Measurements from ENCODE around the gene ABCC5. TPM values are rescaled to one million over a fixed set of nuclear protein-coding genes. Genes with fewer than 3 reads are reported as not detected.

Gene ABCC5
- 67.5 TPM for total RNA-seq

GRCh38 chr3:184017672-184018423, at the start of gene ABCC5:
Gene ABCC5, minus strand, starts transcription at chr3:184017884. Its CDS starts 3,492 bp downstream, at chr3:184014392.
- Histone ChIP-seq H3K27me3 (no peaks in the 10 kb centered on the region), H3K4me1 (peaks cover 30% of the 10 kb centered on the region), H3K9me3 (no peaks in the 10 kb centered on the region), H3K27ac (peak within 1 kb of the TSS; percentile 85), H3K36me3 (peaks cover 0 to 3% of the 10 kb centered on the region in 2 donors), H3K4me3 (peak within 1 kb of the TSS; percentile 93 to 97)
- DNase-seq (ENCODE audit: extremely low spot score in 2 of 2): peak in 1 of 2 donors; percentile 90
- intact Hi-C loops (cut with DNase I): loop anchor here (10.0 kb wide), 1 partner anchor 123 kb away; no protein-coding TSS in a partner anchor
- TF ChIP-seq POLR2AphosphoS5 (IDR thresholded peaks at IDR 0.05; ENCODE audit: insufficient read depth in 1 of 2, low read depth in 1 of 2): peak; percentile 78 to 89
- TF ChIP-seq POLR2A (IDR thresholded peaks at IDR 0.05): no peak
- peak in 1 of 3 experiments; percentile 31 for TF ChIP-seq CTCF (IDR thresholded peaks at IDR 0.05)

- no peak for TF ChIP-seq POLR2AphosphoS5 (IDR thresholded peaks at IDR 0.05; ENCODE audit: insufficient read depth in 1 of 2, low read depth in 1 of 2)
- no peak for TF ChIP-seq CTCF (IDR thresholded peaks at IDR 0.05)
- TF ChIP-seq POLR2A (IDR thresholded peaks at IDR 0.05): no peak
- no peak overlapping the region for H3K4me3 ChIP-seq
- H3K36me3 ChIP-seq: no peaks in the 10 kb centered on the region
- no peaks in the 10 kb centered on the region for H3K9me3 ChIP-seq
- H3K4me1 ChIP-seq: no peaks in the 10 kb centered on the region
- DNase-seq (ENCODE audit: extremely low spot score in 2 of 2): no peak
- no peak overlapping the region for H3K27ac ChIP-seq
- H3K27me3 ChIP-seq: no peaks in the 10 kb centered on the region
- intact Hi-C loops (cut with DNase I): no loop called here
Observed at GRCh38 chr3:184066211-184066610, 48.5 kb upstream of the ABCC5 start.

- Histone ChIP-seq H3K27ac (no peak overlapping the region), H3K4me1 (no peaks in the 10 kb centered on the region), H3K27me3 (no peaks in the 10 kb centered on the region), H3K36me3 (no peaks in the 10 kb centered on the region), H3K9me3 (no peaks in the 10 kb centered on the region), H3K4me3 (no peak overlapping the region)
- intact Hi-C loops (cut with DNase I): no loop called here
- DNase-seq (ENCODE audit: extremely low spot score in 2 of 2): no peak
- no peak for TF ChIP-seq POLR2AphosphoS5 (IDR thresholded peaks at IDR 0.05; ENCODE audit: insufficient read depth in 1 of 2, low read depth in 1 of 2)
Observed at GRCh38 chr3:184062637-184063036, 45.0 kb upstream of the ABCC5 start.

- Histone ChIP-seq H3K4me3 (no peak overlapping the region), H3K27ac (no peak overlapping the region), H3K27me3 (no peaks in the 10 kb centered on the region), H3K4me1 (no peaks in the 10 kb centered on the region), H3K9me3 (no peaks in the 10 kb centered on the region), H3K36me3 (no peaks in the 10 kb centered on the region)
- intact Hi-C loops (cut with DNase I): no loop called here
- no peak for DNase-seq (ENCODE audit: extremely low spot score in 2 of 2)
- TF ChIP-seq POLR2AphosphoS5 (IDR thresholded peaks at IDR 0.05; ENCODE audit: insufficient read depth in 1 of 2, low read depth in 1 of 2): no peak
- TF ChIP-seq POLR2A (IDR thresholded peaks at IDR 0.05): no peak
- TF ChIP-seq CTCF (IDR thresholded peaks at IDR 0.05): no peak
Observed at GRCh38 chr3:184059424-184059823, 41.7 kb upstream of the ABCC5 start.

GRCh38 chr3:184058029-184058428, 40.3 kb upstream of the ABCC5 start:
- H3K27me3 ChIP-seq: no peaks in the 10 kb centered on the region
- intact Hi-C loops (cut with DNase I): no loop called here
- TF ChIP-seq POLR2AphosphoS5 (IDR thresholded peaks at IDR 0.05; ENCODE audit: insufficient read depth in 1 of 2, low read depth in 1 of 2) (no peak), CTCF (IDR thresholded peaks at IDR 0.05) (no peak), POLR2A (IDR thresholded peaks at IDR 0.05) (no peak)
- no peak overlapping the region for H3K27ac ChIP-seq
- H3K9me3 ChIP-seq: no peaks in the 10 kb centered on the region
- H3K4me3 ChIP-seq: no peak overlapping the region
- no peaks in the 10 kb centered on the region for H3K4me1 ChIP-seq
- no peak for DNase-seq (ENCODE audit: extremely low spot score in 2 of 2)
- no peaks in the 10 kb centered on the region for H3K36me3 ChIP-seq

All from vagina (tissue), 2 donors.